AG04450 (cell line): Measurements from ENCODE around the gene SPTLC3. TPM values are rescaled to one million over a fixed set of nuclear protein-coding genes. Genes with fewer than 3 reads are reported as not detected.

ENCODE experiments used
- CTCF ChIA-PET: fragments of 300-600, 350-600 bp; formaldehyde crosslinking; extraction: SDS; loops from one replicate; lab custom pipeline; 2022; ENCODE audit warnings: antibody characterized with exemption, inconsistent platforms; lab: Charles Lee
- POLR2A ChIA-PET: fragments of 350-600 bp; formaldehyde crosslinking; extraction: SDS; loops from one replicate; lab custom pipeline; 2021; ENCODE audit warnings: antibody characterized with exemption, inconsistent platforms; lab: Yijun Ruan, JAX
- DNase-seq: peaks from one replicate; pipeline ENCODE4 v3.0.0-alpha.2; 2011; ENCODE audit warnings: low read depth, low spot score
- H3K27ac ChIP-seq: one replicate; pipeline ENCODE4 v1.5.1; 2012; ENCODE audit warnings: low read depth, low read length, control low read depth
- H3K27me3 ChIP-seq: one replicate; pipeline ENCODE4 v1.6.0; 2012; ENCODE audit warnings: low read length; ENCODE audit not compliant: control insufficient read depth, insufficient read depth
- H3K4me3 ChIP-seq: 2 replicates; pipeline ENCODE4 v1.5.1; 2011; ENCODE audit warnings: mild to moderate bottlenecking, low read depth, low read length, control low read depth
- H3K9me3 ChIP-seq: 2 replicates; pipeline ENCODE4 v1.5.1; 2012; ENCODE audit warnings: low read length; ENCODE audit not compliant: control insufficient read depth, insufficient read depth
- polyA plus RNA-seq: library from polyadenylated mRNA; depleted of rRNA; stranded (reverse); fragments of >200 nt; gene quantifications from 2 replicates; pipeline ENCODE4 v1.2.3, GENCODE V29; 2011
- TF ChIP-seq, protein P1 (sequence below): IDR thresholded peaks from 2 replicates; pipeline ENCODE4 v1.5.1; 2011; ENCODE audit warnings: low read depth, low read length, control low read depth, inconsistent platforms

The SPTLC3 gene
- polyA plus RNA-seq, 1 experiment: 2.8 TPM

DNA sequence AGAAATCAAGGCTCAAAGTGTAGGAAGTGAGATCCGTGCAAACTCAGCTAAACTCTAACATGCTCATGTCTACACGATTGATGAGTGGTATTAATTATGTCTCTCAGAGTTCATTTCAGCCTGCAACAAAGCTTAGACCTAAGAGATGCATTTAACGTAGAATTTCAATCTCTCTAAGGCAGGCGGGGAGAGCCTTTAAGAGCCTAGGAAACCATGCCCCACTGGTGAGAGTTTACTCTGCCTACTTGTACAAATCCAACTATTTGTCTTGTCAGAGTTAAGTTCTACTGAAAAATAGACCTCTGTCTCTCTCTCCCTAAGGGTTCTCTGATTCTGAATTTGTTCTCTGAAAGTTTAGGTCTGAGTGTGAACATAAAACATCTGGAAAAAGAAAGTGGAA lies 100.9 kb downstream of the SPTLC3 start:
- CTCF ChIA-PET: interaction anchor here (1.0 to 6.6 kb wide), 7 partner anchors 9 to 711 kb away, joined by 3 to 102 read pairs (median 9); no protein-coding TSS in a partner anchor
- POLR2A ChIA-PET: no interaction called here
- TF ChIP-seq, protein P1, sequence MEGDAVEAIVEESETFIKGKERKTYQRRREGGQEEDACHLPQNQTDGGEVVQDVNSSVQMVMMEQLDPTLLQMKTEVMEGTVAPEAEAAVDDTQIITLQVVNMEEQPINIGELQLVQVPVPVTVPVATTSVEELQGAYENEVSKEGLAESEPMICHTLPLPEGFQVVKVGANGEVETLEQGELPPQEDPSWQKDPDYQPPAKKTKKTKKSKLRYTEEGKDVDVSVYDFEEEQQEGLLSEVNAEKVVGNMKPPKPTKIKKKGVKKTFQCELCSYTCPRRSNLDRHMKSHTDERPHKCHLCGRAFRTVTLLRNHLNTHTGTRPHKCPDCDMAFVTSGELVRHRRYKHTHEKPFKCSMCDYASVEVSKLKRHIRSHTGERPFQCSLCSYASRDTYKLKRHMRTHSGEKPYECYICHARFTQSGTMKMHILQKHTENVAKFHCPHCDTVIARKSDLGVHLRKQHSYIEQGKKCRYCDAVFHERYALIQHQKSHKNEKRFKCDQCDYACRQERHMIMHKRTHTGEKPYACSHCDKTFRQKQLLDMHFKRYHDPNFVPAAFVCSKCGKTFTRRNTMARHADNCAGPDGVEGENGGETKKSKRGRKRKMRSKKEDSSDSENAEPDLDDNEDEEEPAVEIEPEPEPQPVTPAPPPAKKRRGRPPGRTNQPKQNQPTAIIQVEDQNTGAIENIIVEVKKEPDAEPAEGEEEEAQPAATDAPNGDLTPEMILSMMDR: no peak
- Histone ChIP-seq H3K9me3 (no peaks in the 10 kb centered on the region), H3K27ac (no peak overlapping the region), H3K4me3 (no peak overlapping the region), H3K27me3 (no peaks in the 10 kb centered on the region)
- no peak for DNase-seq

DNA sequence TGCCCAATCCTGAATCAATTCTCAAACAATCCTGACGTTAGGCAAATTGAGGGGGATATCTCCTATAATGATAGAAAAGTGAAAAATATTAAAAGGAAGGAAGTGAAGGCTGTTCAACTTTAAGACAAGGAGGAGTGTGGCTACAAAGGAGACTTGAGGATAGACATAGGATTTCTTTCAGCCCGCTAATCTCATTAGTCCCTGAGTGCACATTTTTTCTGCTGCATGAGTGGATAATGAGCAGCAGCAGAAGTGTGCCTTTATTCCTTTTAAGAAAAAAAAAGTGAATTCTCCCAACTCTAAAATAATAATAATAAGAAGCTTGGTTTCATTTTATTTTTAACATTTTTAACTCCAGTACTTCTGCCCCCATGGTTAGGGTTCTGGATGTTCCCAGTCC lies 102.0 kb downstream of the SPTLC3 start:
- TF ChIP-seq, protein P1: no peak
- POLR2A ChIA-PET: no interaction called here
- Histone ChIP-seq H3K4me3 (no peak overlapping the region), H3K27ac (no peak overlapping the region), H3K27me3 (no peaks in the 10 kb centered on the region), H3K9me3 (no peaks in the 10 kb centered on the region)
- DNase-seq: no peak
- CTCF ChIA-PET: interaction anchor here (1.0 to 6.6 kb wide), 5 partner anchors 10 to 677 kb away, joined by 3 to 102 read pairs (median 9); no protein-coding TSS in a partner anchor

DNA sequence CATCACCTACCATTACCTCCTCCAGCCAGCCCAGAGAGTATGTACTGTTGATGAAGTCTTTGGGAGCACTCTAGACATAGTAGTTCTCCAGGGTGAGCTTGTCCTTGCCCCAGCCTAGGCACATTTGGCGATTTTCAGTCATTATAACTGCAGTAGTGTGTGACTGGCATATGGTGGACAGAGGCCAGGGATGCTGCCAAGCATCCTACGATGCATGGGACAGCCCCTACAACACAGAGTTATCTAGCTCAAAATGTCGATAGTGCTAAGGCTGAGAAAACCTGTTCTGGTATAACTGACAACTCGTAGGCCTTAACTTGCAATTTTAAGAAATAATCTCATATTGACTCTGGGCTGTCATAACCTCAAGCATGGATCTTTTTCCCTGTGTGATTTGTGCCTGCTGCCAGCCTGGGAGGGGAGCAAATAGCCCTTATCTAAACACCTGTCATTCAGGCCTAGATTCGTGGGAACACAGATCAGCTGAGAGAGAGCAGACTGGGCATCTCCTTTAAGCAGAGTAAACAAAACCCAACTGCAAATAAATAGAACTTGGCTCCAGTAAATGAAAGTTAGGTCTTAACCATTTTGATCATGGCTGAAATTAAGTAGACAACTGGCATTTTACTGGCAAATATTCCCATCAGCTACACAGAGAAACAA lies 102.6 kb downstream of the SPTLC3 start:
- no peak for DNase-seq
- H3K4me3 ChIP-seq: no peak overlapping the region
- TF ChIP-seq, protein P1: no peak
- ChIA-PET CTCF (interaction anchor here (1.0 to 6.6 kb wide), 5 partner anchors 11 to 677 kb away, joined by 3 to 102 read pairs (median 9); no protein-coding TSS in a partner anchor), POLR2A (no interaction called here)
- H3K27ac ChIP-seq: no peak overlapping the region
- H3K27me3 ChIP-seq: peaks cover 3% of the 10 kb centered on the region
- no peaks in the 10 kb centered on the region for H3K9me3 ChIP-seq

DNA sequence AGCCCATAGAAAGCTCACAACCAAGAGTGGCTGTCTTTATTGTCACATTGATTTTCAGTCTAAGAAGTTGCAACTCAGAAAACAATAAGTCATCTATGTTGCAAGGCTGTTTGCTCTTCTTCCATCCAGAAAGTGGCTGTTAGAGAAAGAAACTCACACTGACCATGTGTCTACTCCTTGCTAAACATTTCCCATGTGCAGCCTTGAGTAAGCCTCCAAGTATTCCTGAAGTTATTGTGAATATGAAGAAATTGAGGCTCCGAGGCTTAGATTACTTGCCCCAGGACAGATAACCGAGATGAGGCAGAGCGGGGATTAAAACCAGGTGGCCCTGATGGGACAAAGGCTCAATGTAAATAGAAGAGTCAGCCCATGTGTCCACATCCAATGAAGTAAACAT lies 105.0 kb downstream of the SPTLC3 start:
- H3K27ac ChIP-seq: no peak overlapping the region
- no peaks in the 10 kb centered on the region for H3K9me3 ChIP-seq
- H3K4me3 ChIP-seq: no peak overlapping the region
- peaks cover 3% of the 10 kb centered on the region for H3K27me3 ChIP-seq
- DNase-seq: no peak
- ChIA-PET CTCF (interaction anchor here (1.0 to 4.0 kb wide), 5 partner anchors 11 to 674 kb away, joined by 3 to 17 read pairs (median 12); no protein-coding TSS in a partner anchor), POLR2A (no interaction called here)
- TF ChIP-seq, protein P1: no peak

DNA sequence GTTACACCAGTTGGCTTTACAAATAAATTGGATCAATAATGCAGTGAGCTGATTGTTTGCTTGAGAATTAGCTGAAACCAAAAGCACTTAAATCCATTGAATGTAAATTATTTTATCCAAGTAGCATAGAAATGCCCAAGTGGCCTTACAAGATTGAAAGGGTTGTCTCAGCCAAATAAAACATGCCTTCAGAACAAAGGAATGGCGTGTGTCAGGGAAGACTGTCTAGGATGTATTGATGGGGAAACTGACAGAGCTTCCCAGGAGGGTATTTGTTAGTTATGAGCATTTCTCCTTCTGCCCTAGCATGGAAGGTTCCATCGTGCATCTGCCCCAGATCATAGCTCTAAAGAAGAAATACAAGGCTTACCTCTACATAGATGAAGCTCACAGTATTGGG lies 108.4 kb downstream of the SPTLC3 start:
- CTCF ChIA-PET: interaction anchor here (0.7 to 4.0 kb wide), 8 partner anchors 13 to 671 kb away, joined by 3 to 17 read pairs (median 4); no protein-coding TSS in a partner anchor
- no peak overlapping the region for H3K27ac ChIP-seq
- no peaks in the 10 kb centered on the region for H3K9me3 ChIP-seq
- TF ChIP-seq, protein P1: no peak
- DNase-seq: no peak
- POLR2A ChIA-PET: no interaction called here
- peaks cover 3% of the 10 kb centered on the region for H3K27me3 ChIP-seq
- H3K4me3 ChIP-seq: no peak overlapping the region
